Daoy (cell line): ENCODE results near the gene HGFAC. TPM values are rescaled to one million over a fixed set of nuclear protein-coding genes. Genes with fewer than 3 reads are reported as not detected.
"Not testable (repeated sequence)": the region's sequence is repeated elsewhere in the genome, so short reads cannot be mapped to it uniquely, and the experiment has no call there.

ENCODE experiments used
- DNase-seq: peaks from one replicate; pipeline ENCODE4 v3.0.0-alpha.2; 2015; ENCODE audit warnings: low read depth
- total RNA-seq: library from RNA; depleted of rRNA; stranded (reverse); fragments of >200 nt; shearing (Covaris generic); gene quantifications from 2 replicates; pipeline ENCODE4 v1.2.3, GENCODE V29; 2014

HGFAC gene
- total RNA-seq, 1 experiment from 2014 or later: not detected

GRCh38 chr4:3411190-3411589 lies 30.6 kb upstream of the HGFAC start:
- not testable (repeated sequence) for DNase-seq

DNA sequence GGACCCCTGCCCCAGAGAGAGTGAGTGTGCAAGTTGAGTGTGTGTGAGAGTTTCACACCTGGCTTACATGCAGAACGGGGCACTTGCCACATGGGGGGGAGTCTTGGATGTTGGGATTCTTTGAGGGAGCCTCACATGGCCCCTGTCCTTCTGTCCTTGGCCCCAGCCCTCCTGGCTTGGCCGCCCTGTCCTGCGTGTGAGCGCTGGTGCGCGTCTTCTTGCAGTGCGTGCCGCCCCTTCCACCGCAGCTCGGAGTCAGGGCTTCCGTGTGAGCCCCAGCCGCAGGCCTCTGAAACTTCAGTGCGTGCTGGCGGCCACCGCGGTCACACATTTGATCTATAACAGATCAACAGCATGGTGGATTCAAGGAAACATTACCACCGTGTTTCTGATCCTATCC lies 30.1 kb upstream of the HGFAC start:
- no peak for DNase-seq

DNA sequence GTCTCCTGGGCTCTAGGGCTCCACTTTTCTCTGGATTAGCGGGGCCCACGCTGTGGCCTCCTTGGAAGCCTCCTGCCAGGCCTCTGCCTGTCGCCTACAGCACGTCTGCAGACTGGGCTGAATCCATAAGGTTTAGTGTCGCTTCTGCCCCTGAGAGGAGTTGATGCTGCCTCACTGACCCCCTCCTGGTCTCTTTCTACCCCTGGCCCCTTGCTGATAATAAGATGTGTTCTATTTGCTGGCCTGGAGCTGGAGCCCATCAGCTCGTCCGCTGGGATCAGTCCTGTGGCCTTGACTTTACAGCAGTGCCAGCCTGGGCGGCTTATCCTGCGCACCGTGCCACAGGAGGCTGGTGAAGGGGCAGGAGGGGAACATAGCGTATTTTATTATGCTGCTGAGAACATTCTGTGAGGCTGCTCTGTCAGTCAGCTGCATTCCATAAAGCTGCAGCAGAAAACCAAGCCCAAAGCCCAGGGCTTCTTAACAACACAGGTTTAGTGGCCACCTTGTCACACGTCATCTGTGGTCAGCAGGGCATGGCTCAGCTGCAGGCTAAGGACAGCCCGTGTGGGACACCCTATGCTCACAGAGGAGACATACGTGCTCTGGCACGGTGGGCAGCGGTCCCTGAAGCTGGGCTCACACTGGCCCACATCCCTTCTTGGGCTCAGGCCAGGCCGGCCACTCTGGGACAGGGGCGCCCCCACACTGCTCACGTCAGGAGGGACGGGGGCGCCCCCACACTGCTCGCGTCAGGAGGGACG lies 29.3 kb upstream of the HGFAC start:
- no peak for DNase-seq

DNA sequence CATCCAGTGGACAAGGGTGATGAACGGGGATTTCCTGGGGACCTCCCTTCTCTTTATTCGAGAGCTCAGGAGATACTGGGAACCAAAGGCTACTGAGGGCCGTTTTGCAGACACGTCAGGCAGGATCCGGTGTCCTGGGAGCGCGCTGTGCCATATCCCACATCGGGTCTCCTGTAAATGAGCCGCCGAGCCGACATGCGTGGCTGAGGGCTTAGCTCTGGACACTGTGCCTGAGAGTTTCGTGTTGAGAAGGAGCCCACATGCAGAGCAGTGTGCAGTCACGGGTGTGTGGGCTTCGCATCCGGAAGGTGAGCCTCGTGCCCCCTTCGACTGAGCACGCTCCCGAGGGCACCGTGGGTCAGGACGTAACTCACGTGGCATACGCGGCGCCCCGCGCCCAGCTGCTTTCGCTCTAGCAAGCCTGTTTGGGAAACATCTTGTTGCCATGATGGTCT lies 28.5 kb upstream of the HGFAC start:
- DNase-seq: no peak

DNA sequence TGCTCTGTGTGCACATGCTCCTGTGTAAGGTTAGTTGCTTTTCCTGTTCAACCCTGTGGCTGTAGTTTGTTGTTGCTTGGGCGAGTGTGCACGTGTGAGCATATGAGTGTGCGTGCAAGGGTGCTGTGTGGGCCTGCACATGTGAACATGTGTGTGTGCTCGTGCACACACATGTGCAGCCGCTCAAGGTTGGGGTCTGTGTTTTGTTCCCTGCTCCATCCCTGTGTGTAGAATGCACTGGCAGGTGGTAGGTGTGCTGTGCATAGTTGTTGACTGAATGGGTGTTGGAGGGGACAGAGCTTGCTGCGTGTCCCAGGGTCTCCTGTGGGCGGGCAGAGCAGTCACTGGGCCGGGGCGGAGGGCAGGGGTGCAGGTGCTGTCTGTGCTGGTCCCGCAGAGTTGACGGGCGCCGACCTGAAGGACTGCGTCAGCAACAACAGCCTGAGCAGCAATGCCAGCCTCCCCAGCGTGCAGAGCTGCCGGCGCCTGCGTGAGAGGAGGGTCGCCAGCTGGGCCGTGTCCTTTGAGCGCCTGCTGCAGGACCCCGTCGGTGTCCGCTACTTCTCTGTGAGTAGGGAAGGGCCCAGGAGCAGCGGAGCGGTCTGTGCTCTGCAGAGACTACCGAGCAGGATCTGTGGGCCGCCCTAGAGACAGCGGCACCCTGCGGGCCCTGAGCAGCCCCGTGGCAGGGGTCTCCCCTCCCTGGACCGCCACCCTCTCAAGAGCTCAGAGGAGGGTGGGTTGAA lies 27.9 kb upstream of the HGFAC start:
- DNase-seq: no peak

- DNase-seq: no peak
Measured at GRCh38 chr4:3414421-3415279, 27.1 kb upstream of the HGFAC start.

- no peak for DNase-seq
Measured at GRCh38 chr4:3415471-3416141, 26.2 kb upstream of the HGFAC start.

DNA sequence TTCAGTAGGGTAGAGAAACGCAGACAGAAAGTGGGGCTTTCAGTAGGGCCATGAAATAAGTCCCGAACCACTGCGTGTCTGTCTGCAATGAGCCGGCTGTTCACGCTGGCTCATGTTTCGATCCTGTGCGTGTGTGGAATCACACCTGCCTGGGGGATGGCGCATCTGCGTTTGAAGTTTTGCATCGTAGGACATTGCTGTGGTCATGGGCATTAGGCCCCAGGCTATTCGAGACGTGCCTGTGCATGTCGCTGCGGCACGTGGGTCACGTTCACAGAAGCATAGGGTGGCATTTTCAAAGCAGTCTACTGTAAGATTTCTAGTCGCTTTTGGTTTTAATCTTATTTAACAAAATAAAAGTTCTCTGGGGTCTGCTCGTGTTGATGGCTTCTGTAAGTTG lies 25.5 kb upstream of the HGFAC start:
- no peak for DNase-seq

- DNase-seq: no peak
Measured at GRCh38 chr4:3416821-3417221, 24.9 kb upstream of the HGFAC start.

DNA sequence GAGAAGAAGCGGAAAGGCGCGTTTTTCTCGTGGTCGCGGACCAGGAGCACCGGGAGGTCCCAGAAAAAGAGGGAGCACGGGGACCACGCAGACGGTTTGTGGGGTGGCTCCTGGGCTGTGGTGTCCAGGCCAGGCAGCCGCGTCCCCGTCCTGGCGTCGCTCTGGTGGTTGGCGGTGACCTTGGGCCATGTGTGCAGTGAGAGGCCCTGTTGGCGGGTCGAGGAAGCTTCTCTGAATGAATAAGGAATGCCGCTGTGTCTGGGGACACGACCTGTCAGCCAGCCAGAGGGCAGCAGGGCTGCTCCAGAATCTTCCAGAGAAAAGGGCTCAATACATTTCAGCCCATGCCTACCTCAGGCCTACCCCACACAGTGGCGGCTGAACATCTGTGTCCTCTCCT lies 24.3 kb upstream of the HGFAC start:
- no peak for DNase-seq

GRCh38 chr4:3418029-3418762 lies 23.6 kb upstream of the HGFAC start:
- no peak for DNase-seq

- DNase-seq: no peak
Measured at GRCh38 chr4:3419836-3420605, 21.7 kb upstream of the HGFAC start.

GRCh38 chr4:3420606-3420955 lies 21.2 kb upstream of the HGFAC start:
- no peak for DNase-seq

GRCh38 chr4:3420956-3421355 lies 20.8 kb upstream of the HGFAC start:
- no peak for DNase-seq

DNA sequence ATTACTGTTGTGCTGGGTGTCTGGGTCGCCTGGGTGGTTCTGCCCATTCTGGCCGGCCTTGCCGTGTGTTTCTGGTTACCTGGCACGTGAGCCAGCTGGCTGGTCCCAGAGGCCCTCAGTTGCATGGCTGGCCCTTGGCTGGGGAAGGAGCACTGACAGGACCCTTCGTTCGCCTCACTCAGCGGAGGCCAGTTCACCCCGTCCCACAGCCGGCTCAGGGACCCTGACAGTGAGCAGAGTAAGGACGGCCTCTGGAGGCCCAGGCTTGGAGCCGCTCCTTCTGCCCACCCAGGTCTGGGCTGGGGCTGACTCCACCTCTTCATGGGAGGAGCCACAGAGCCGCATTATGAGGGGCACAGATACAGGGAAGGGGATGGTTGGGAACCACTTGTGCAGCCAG lies 20.3 kb upstream of the HGFAC start:
- DNase-seq: no peak

GRCh38 chr4:3422241-3422801 lies 19.4 kb upstream of the HGFAC start:
- no peak for DNase-seq

GRCh38 chr4:3422808-3423297 lies 18.9 kb upstream of the HGFAC start:
- no peak for DNase-seq

DNA sequence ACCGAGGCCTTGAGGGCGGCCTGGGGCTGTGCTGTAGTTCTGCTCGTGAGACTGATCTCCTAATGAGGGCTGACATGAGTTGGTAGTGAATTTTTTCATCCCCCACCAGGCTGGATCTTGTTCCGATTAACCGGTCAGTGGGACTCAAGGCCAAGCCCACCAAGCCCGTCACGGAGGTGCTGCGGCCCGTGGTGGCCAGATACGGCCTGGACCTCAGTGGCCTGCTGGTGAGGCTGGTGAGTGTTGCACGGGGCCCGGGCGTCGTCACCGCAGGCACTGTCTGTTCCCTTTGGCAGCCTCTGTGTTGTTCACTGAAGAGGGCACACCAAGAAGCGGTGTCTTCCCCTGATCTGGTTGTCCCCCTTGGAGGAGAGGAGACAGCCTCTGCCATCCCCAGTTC lies 18.4 kb upstream of the HGFAC start:
- no peak for DNase-seq

- no peak for DNase-seq
Measured at GRCh38 chr4:3423952-3424351, 17.8 kb upstream of the HGFAC start.
